Nephron (organoid): ENCODE measurements around the gene ZNF672.
"Not testable (repeated sequence)": the region's sequence is repeated elsewhere in the genome, so short reads cannot be mapped to it uniquely, and the experiment has no call there.

ENCODE experiments used
- H3K27ac Mint-ChIP-seq, 3 experiments: 2 replicates each; pipeline ENCODE4 v1.8.0; 2020; ENCODE audit warnings: mixed read lengths in 3 of 3, mild to moderate bottlenecking in 2 of 3, moderate library complexity in 1 of 3
- H3K27me3 Mint-ChIP-seq: 2 replicates; pipeline ENCODE4 v1.8.0; 2021; ENCODE audit warnings: low read depth, mild to moderate bottlenecking, moderate library complexity, mixed read lengths
- H3K36me3 Mint-ChIP-seq: 2 replicates; pipeline ENCODE4 v1.8.0; 2020; ENCODE audit warnings: low read depth, mixed read lengths
- H3K4me1 Mint-ChIP-seq: 2 replicates; pipeline ENCODE4 v1.8.0; 2020; ENCODE audit warnings: mixed read lengths
- H3K4me3 Mint-ChIP-seq, 3 experiments: 2 replicates each; pipeline ENCODE4 v1.8.0; 2020; ENCODE audit warnings: mild to moderate bottlenecking in 3 of 3, mixed read lengths in 3 of 3, moderate library complexity in 2 of 3
- H3K9me3 Mint-ChIP-seq: 2 replicates; pipeline ENCODE4 v1.8.0; 2020; ENCODE audit warnings: mixed read lengths
- CTCF ChIP-seq, 3 experiments: fragments of 200-600 bp; sonication (generic); IDR thresholded peaks; one replicate each; pipeline ENCODE4 v1.5.0; 2021; ENCODE audit warnings: antibody characterized with exemption in 3 of 3; ENCODE audit not compliant: unreplicated experiment in 3 of 3

Gene ZNF672

GRCh38 chr1:248873409-248873992, 35.5 kb downstream of the ZNF672 start:
- peak overlapping the region; percentile 88 to 98 (median 92) for H3K27ac Mint-ChIP-seq
- no peaks in the 10 kb centered on the region for H3K36me3 Mint-ChIP-seq
- H3K4me1 Mint-ChIP-seq = peaks cover 5% of the 10 kb centered on the region
- H3K9me3 Mint-ChIP-seq = no peaks in the 10 kb centered on the region
- peaks cover 8% of the 10 kb centered on the region for H3K27me3 Mint-ChIP-seq
- peak overlapping the region; percentile 95 to 97 (median 96) for H3K4me3 Mint-ChIP-seq
- TF ChIP-seq CTCF (IDR thresholded peaks at IDR 0.05; ENCODE audit: unreplicated experiment in 3 of 3) = no peak

- peaks cover 5% of the 10 kb centered on the region for H3K4me1 Mint-ChIP-seq
- H3K27ac Mint-ChIP-seq = peak overlapping the region; percentile 88 to 98 (median 92)
- no peaks in the 10 kb centered on the region for H3K9me3 Mint-ChIP-seq
- TF ChIP-seq CTCF (IDR thresholded peaks at IDR 0.05; ENCODE audit: unreplicated experiment in 3 of 3) = no peak
- no peaks in the 10 kb centered on the region for H3K36me3 Mint-ChIP-seq
- H3K27me3 Mint-ChIP-seq = peaks cover 10% of the 10 kb centered on the region
- H3K4me3 Mint-ChIP-seq = peak overlapping the region; percentile 95 to 97 (median 96)
These were observed 36.0 kb downstream of the ZNF672 start for GRCh38 chr1:248873993-248874533.

- no peaks in the 10 kb centered on the region for H3K36me3 Mint-ChIP-seq
- no peak overlapping the region for H3K4me3 Mint-ChIP-seq
- no peak overlapping the region for H3K27ac Mint-ChIP-seq
- no peaks in the 10 kb centered on the region for H3K9me3 Mint-ChIP-seq
- peaks cover 6% of the 10 kb centered on the region for H3K27me3 Mint-ChIP-seq
- peaks cover 16% of the 10 kb centered on the region for H3K4me1 Mint-ChIP-seq
- TF ChIP-seq CTCF (IDR thresholded peaks at IDR 0.05; ENCODE audit: unreplicated experiment in 3 of 3) = no peak
These were observed 43.2 kb downstream of the ZNF672 start for GRCh38 chr1:248881261-248881660.

GRCh38 chr1:248882427-248882826, 44.4 kb downstream of the ZNF672 start:
- H3K9me3 Mint-ChIP-seq, H3K36me3 Mint-ChIP-seq, H3K4me3 Mint-ChIP-seq, H3K27ac Mint-ChIP-seq, H3K27me3 Mint-ChIP-seq: not testable (repeated sequence)
- peaks cover 26% of the 10 kb centered on the region for H3K4me1 Mint-ChIP-seq

GRCh38 chr1:248884632-248885295, 46.7 kb downstream of the ZNF672 start:
- Mint-ChIP-seq H3K4me3 (no peak overlapping the region), H3K36me3 (no peaks in the 10 kb centered on the region), H3K4me1 (peaks cover 26% of the 10 kb centered on the region), H3K27ac (no peak overlapping the region), H3K9me3 (no peaks in the 10 kb centered on the region), H3K27me3 (no peaks in the 10 kb centered on the region)
- peak in 1 of 3 experiments; percentile 23 for TF ChIP-seq CTCF (IDR thresholded peaks at IDR 0.05; ENCODE audit: unreplicated experiment in 3 of 3)

GRCh38 chr1:248885646-248886045, 47.6 kb downstream of the ZNF672 start:
- Mint-ChIP-seq H3K27ac (peak overlapping the region in 1 of 3 experiments; percentile 78), H3K27me3 (no peaks in the 10 kb centered on the region), H3K4me3 (no peak overlapping the region), H3K36me3 (no peaks in the 10 kb centered on the region), H3K9me3 (no peaks in the 10 kb centered on the region), H3K4me1 (peaks cover 26% of the 10 kb centered on the region)
- TF ChIP-seq CTCF (IDR thresholded peaks at IDR 0.05; ENCODE audit: unreplicated experiment in 3 of 3) = no peak
